K562 (cell line): ENCODE results near the gene PEX11B. TPM values are rescaled to one million over a fixed set of nuclear protein-coding genes. Genes with fewer than 3 reads are reported as not detected.

Experiments
- ATAC-seq: fragments of 200-7000 bp; cut with Tn5 transposase; 3 replicates; pipeline ENCODE4 v1.9.1; 2020; ENCODE audit warnings: moderate library complexity
- BruUV-seq: library from RNA; stranded (reverse); fragments of 400-500 nt; replicated peaks from 2 replicates; lab custom pipeline; 2021; lab: Mats Ljungman, UMichigan
- CTCF ChIA-PET: fragments of 300-600 bp; formaldehyde crosslinking; extraction: SDS; loops from one replicate; lab custom pipeline; 2021; ENCODE audit warnings: low intra/inter-chr PET ratio; lab: Yijun Ruan, JAX
- POLR2A ChIA-PET: fragments of 300-600, 350-650 bp; sonication (Branson Sonifier 250); formaldehyde crosslinking; extraction: SDS; loops from one replicate; lab custom pipeline; 2021; ENCODE audit warnings: antibody characterized with exemption, inconsistent platforms; lab: Yijun Ruan, JAX
- DNase-seq, 4 experiments: peaks; one replicate each; pipeline versions ENCODE4 v3.0.0 to v3.0.0-alpha.2; 2011 to 2018; ENCODE audit warnings: low spot score in 3 of 4, mixed read lengths in 3 of 4; ENCODE audit errors: extremely low read depth in 1 of 4
- FAIRE-seq: peaks from 2 replicates; lab custom pipeline; 2011; peaks lifted over from hg19 to GRCh38; lab: Jason Lieb, UNC
- H2AFZ ChIP-seq: 2 replicates; pipeline ENCODE4 v1.6.0; 2011; ENCODE audit warnings: low read depth, low read length, control low read depth, inconsistent platforms
- H3K27ac ChIP-seq: fragments of 200-600 bp; 3 replicates; pipeline ENCODE4 v1.8.0; 2011; ENCODE audit warnings: low read depth, mild to moderate bottlenecking, control low read depth, inconsistent platforms, low read length, moderate library complexity, mixed read lengths; ENCODE audit errors: extremely low read depth
- H3K27me3 ChIP-seq, 2 experiments: fragments of 300-600 bp in 1 of 2; 2 replicates in 1 of 2; 3 replicates in 1 of 2; pipeline versions ENCODE4 v1.6.0 to v1.8.0; 2011; ENCODE audit warnings: inconsistent platforms in 2 of 2, low read length in 2 of 2, mild to moderate bottlenecking in 1 of 2, mixed read lengths in 1 of 2, moderate library complexity in 1 of 2; ENCODE audit not compliant: control insufficient read depth in 2 of 2, insufficient read depth in 2 of 2
- H3K36me3 ChIP-seq: fragments of 300-600 bp; 3 replicates; pipeline ENCODE4 v1.8.0; 2011; ENCODE audit warnings: mild to moderate bottlenecking, low read length, inconsistent platforms; ENCODE audit not compliant: control insufficient read depth, insufficient read depth
- H3K4me1 ChIP-seq, 2 experiments: fragments of 200-600 bp in 1 of 2; replicated peaks in 1 of 2; 2 replicates in 1 of 2; 3 replicates in 1 of 2; pipeline versions ENCODE4 v1.5.1 to v1.8.0; 2011; ENCODE audit warnings: inconsistent platforms in 2 of 2, low read length in 2 of 2, mild to moderate bottlenecking in 1 of 2, mixed read lengths in 1 of 2, moderate library complexity in 1 of 2; ENCODE audit not compliant: control insufficient read depth in 2 of 2, insufficient read depth in 2 of 2
- H3K4me2 ChIP-seq: 2 replicates; pipeline ENCODE4 v1.6.1; 2011; ENCODE audit warnings: low read length, control low read depth, inconsistent platforms, mixed read lengths; ENCODE audit not compliant: insufficient read depth
- H3K4me3 ChIP-seq: fragments of 200-600 bp; sonication (generic), shearing (Covaris generic); 2 replicates; pipeline ENCODE4 v1.5.1; 2016; ENCODE audit warnings: control low read depth, inconsistent platforms
- H3K79me2 ChIP-seq: fragments of 200-600 bp; 3 replicates; pipeline ENCODE4 v1.8.0; 2011; ENCODE audit warnings: low read length, inconsistent platforms; ENCODE audit not compliant: control insufficient read depth, insufficient read depth
- H3K9ac ChIP-seq, 2 experiments: 2 replicates each; pipeline versions ENCODE4 v1.6.0 to v1.6.1; 2011; ENCODE audit warnings: low read depth in 2 of 2, low read length in 2 of 2, control low read depth in 1 of 2, inconsistent platforms in 1 of 2, mild to moderate bottlenecking in 1 of 2, mixed read lengths in 1 of 2; ENCODE audit not compliant: insufficient read depth in 1 of 2
- H3K9me1 ChIP-seq: one replicate; pipeline ENCODE4 v1.6.0; 2011; ENCODE audit warnings: inconsistent platforms, mild to moderate bottlenecking, low read length, moderate library complexity; ENCODE audit not compliant: control insufficient read depth, insufficient read depth
- H3K9me3 ChIP-seq: replicated peaks from 2 replicates; pipeline ENCODE4 v1.5.1; 2011; ENCODE audit warnings: low read depth, low read length, inconsistent platforms; ENCODE audit not compliant: control insufficient read depth, insufficient read depth
- H4K20me1 ChIP-seq: replicated peaks from 2 replicates; pipeline ENCODE4 v1.6.1; 2011; ENCODE audit warnings: low read length, inconsistent platforms, mixed read lengths; ENCODE audit not compliant: control insufficient read depth, insufficient read depth
- ATF6 ChIP-seq: sonication (generic); formaldehyde crosslinking; IDR thresholded peaks from 2 replicates; pipeline ENCODE4 v1.4.0; 2020; ENCODE audit warnings: mild to moderate bottlenecking, missing genetic modification reagents
- ELF4 ChIP-seq: fragments of 450-650 bp; formaldehyde crosslinking; IDR thresholded peaks from 2 replicates; pipeline ENCODE4 v1.4.0; 2022; ENCODE audit warnings: missing genetic modification characterization
- MGA ChIP-seq: fragments of 450-650 bp; IDR thresholded peaks from 2 replicates; pipeline ENCODE4 v1.6.1; 2016; ENCODE audit warnings: mild to moderate bottlenecking, moderate library complexity
- NR1H2 ChIP-seq: sonication (generic); formaldehyde crosslinking; IDR thresholded peaks from 2 replicates; pipeline ENCODE4 v1.4.0; 2020; ENCODE audit warnings: mild to moderate bottlenecking, missing genetic modification reagents
- SRF ChIP-seq, 2 experiments: fragments of 250-450, 450-650 bp in 1 of 2; sonication (Bioruptor Pico) in 1 of 2; sonication (generic) in 1 of 2; formaldehyde crosslinking; IDR thresholded peaks; 2 replicates each; pipeline versions ENCODE4 v1.5.0 to v1.5.1; 2020 to 2022; ENCODE audit warnings: mild to moderate bottlenecking in 1 of 2, missing genetic modification reagents in 1 of 2
- ZNF263 ChIP-seq: sonication (generic); formaldehyde crosslinking; IDR thresholded peaks from 2 replicates; pipeline ENCODE4 v1.8.0; 2022; ENCODE audit warnings: mild to moderate bottlenecking, missing genetic modification reagents, borderline replicate concordance
- WGBS: fragments of 100-300 bp; shearing (Covaris generic); methylation state at CpG from one replicate; pipeline ENCODE4 v1.1.6; 2016; ENCODE audit warnings: low coverage, mixed read lengths; ENCODE audit not compliant: insufficient coverage; ENCODE audit errors: missing lambda C conversion rate; 5-methylcytosine and 5-hydroxymethylcytosine counted together
- in situ Hi-C: fragments of 300-500 bp; cut with MboI; formaldehyde crosslinking; loops from 4 replicates; pipeline ENCODE4 v1.15.0; 2018; ENCODE audit warnings: inconsistent platforms, mixed read lengths
- intact Hi-C: fragments of 100-400 bp; cut with micrococcal nuclease; formaldehyde crosslinking; loops from 2 replicates; pipeline ENCODE4 v1.14.2; 2022
- polyA plus RNA-seq, 8 experiments: library from polyadenylated mRNA; depleted of rRNA in 4 of 8; stranded (reverse) in 5 of 8; unstranded in 3 of 8; fragments of >200 nt; fragmentation: Nextera tagmentation in 2 of 8; fragmentation: Illumina TruSeq in 1 of 8; extraction: Ambion mirVana in 2 of 8; extraction: Trizol in 1 of 8; gene quantifications; 2 replicates each; pipeline versions ENCODE4 v1.2.1 to v1.2.3, GENCODE V29; 2011 to 2014; ENCODE audit warnings: inconsistent platforms in 1 of 8, missing spikeins in 1 of 8
- total RNA-seq, 7 experiments: library from RNA; depleted of rRNA in 6 of 7; stranded (reverse); fragments of >200 nt in 6 of 7; fragmentation: Illumina TruSeq in 2 of 7; extraction: Trizol in 2 of 7; gene quantifications; 2 replicates each; pipeline versions ENCODE4 v1.2.1 to v1.2.3, GENCODE V29; 2011 to 2021; ENCODE audit warnings: low replicate concordance in 1 of 7

PEX11B gene
- total and polyA plus RNA-seq, 9 of the 15 experiments (the other 6 are each of a cell fraction or from before 2014, with no cell fraction given) = 13.2 to 60.0 (median 21.7) TPM

- H3K4me1 ChIP-seq = no peaks in the 10 kb centered on the region; a peak in 1 of 5 replicates
- ChIA-PET POLR2A (interaction anchor here (0.7 kb wide), 1 partner anchor 11 kb away, joined by 4 read pairs; no protein-coding TSS in a partner anchor), CTCF (no interaction called here)
- intact Hi-C loops = loop anchor here (5.0 kb wide), 1 partner anchor 65 kb away; the partner anchor contains the start of gene NUDT17
- peaks cover 4% of the 10 kb centered on the region for H3K9me1 ChIP-seq
- H3K9ac ChIP-seq = 0 out of 4 replicates have a peak overlapping the region, but pooled peaks of 1 of the 2 experiments have one; percentile 24
- no peaks in the 10 kb centered on the region for H3K27me3 ChIP-seq
- H3K79me2 ChIP-seq = no peaks in the 10 kb centered on the region
- no peaks in the 10 kb centered on the region for H4K20me1 ChIP-seq
- ATAC-seq (no peak), DNase-seq (no peak), FAIRE-seq (peak; percentile 35)
- 62% methylated on average over 9 of the region's 11 CpGs for WGBS
- no peaks in the 10 kb centered on the region for H3K9me3 ChIP-seq
- no peak overlapping the region for H3K4me3 ChIP-seq
- in situ Hi-C loops = no loop called here
- peaks cover 31% of the 10 kb centered on the region; the same call in 2 of the 3 replicates for H3K36me3 ChIP-seq
- H3K27ac ChIP-seq = no peak overlapping the region
- BruUV-seq = no TSS peak
- no peak overlapping the region for H3K4me2 ChIP-seq
- no peak overlapping the region for H2AFZ ChIP-seq
- no peak for TF ChIP-seq MGA
- TF ChIP-seq SRF (CRISPR knock-in tag; IDR thresholded peaks at IDR 0.05) = no peak
- no peak for TF ChIP-seq NR1H2
- TF ChIP-seq ATF6 (CRISPR knock-in tag) = no peak
- no peak for TF ChIP-seq ZNF263 (CRISPR knock-in tag)
- no peak for TF ChIP-seq ELF4 (CRISPR knock-in tag)
These were observed 6.3 kb downstream of the PEX11B start for GRCh38 chr1:145912128-145912641.
